Measurements from ENCODE around the gene RXRA.

Gene RXRA

DNA sequence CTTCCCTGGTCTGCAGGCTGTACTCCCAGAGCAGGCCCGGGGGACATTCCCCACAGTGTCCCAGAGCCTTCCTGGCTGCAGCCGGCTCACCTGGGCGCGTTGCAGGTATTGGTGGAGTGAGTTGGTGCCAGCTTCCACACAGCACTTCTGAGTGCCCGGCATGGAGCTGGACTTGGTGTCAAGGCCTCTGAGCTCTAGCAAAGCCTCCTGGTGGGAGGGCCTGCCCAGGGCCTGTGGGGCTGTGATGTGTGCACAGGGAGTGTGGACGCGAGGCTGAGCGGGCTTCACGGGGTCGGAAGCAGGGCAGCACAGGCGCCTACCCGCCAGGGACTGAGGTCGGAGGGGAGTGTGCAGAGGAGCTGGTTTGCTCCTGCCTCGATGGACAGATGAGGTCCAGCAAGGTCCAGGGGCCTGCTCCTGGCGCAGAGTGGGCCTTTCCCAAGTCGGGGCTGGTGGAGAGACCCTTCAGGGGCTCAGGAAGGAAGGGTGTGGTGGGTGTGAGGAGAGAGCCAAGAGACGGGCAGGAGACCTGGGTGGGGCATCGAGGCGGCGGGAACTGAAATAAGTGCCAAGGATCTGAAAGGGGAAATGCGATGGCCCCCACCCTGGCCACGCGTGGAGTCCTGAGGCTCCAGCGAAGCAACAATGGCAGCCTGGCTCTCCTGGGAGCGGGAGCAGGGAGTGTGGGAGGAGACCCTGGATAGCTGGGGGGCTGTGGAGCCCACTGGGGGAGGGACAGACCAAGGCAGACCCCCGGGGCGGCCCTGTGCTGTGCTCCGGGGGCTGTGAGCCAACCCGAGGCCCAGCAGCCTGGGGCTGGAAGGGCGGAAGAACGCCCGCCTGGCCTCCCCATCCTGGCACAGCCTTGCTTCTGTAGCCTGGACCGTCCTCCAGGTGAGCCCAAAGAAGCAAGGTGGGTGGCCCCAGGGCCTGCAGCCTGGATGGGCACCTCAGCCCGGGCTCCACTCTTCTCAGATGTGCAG lies 78.4 kb downstream of the RXRA start:
- no peak for DNase-seq

DNA sequence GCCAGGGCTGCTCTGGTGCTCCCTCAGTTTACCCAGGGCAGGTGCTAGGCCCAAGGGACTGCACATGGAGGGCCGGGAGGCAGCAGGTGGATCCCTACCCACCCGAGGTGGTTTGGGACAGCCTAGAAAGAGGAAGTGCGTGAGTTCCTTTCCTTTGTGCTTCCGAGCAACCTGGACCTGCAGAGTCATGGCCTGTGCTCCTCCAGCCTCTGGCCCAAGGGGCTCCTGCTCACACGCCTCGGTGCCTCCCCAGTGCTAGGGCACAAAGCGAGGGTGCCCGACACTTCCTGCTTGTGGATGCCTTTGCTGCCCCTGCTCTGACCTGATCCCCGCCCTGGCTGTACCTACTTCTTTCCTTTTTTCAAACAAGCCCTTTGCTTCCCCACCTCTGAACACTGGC lies 79.3 kb downstream of the RXRA start:
- no peak for DNase-seq

DNA sequence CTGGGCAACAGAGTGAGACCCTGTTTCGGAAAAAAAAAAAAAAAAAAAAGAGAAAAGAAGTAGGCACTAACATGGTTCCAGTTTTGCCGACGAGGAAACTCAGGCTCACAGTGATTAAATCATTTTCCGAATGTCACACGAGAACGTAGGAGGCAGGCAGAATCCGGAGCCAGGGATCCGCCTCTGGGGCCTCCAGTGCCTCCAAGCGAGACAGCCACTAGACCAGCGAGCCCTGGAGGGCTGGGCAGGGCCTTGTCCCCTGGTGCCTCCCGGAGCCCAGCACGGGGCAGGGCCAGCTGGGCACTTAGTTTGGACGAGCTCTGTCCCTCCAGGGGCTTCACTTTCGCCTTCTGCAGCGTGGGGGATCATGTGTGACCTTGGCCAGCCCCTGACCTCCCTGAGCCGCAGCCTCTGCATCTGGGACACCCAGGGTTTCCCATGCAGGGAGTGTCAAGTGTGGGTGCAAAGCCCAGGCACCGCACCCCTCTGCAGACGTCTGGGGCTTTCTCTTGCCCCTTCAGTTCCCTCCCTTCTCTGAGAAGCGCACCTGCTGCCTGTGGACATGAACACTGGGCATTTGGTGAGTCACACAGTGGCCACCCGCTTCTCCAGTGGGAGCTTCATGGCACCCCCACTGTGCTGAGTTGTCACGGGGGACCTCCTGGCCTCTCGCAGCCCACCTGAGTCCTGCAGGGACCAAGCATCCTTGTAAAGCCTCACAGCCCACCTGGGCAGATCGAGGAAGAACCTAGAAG lies 80.3 kb downstream of the RXRA start:
- no peak for DNase-seq

DNA sequence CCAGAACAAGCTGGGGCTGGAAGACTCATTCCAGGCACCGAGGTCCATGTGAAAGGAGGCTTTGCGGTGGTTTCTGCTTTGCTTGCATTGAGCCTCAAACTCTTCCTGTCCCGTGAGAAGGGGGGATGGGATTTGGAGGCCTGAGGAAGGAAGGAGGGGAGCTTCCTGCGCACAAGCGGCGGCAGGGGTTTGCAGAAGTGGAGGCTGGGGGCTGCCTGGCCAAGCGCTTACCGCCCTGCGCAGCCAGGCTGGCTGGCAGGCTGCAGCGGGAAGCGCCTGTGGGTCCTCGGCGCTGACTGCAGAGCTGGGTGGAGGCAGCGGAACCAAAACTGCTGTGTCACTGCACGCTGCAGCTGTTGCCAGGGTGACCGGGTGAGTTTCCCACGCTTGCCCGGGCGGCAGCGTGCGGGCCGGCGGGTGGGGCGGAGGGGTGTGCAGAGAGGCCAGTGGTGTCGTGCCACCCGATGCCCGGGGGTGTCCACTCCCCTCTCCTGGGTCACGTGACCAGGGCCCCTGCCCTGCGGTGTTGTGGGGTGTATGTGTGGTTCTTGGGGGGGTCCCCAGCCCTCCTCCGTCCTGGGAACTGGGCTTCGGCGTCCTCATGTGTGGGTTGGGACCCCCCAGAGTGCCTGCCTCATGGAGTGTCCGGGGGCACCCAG lies 81.0 kb downstream of the RXRA start:
- peak; percentile 60 for DNase-seq

DNA sequence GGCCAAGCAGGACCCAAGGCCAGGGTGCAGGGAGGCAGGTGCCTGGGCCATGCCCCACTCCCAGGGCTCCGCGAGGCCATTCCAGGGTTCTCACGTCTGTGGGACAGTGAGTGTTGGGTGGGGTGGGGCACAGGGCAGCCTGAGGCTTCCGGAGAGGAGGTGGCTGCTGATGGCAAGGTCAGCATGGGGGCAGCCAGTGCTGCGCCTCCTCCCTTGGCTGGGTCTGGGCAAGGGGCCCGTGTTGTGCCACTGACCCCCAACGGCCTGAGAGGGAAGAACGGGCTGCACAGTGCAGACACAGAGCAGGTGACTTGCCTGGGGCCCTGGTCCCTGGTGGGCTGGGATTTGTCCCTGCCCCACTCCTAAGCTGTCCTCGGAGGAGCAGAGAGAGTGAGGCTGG lies 82.1 kb downstream of the RXRA start:
- DNase-seq: no peak

DNA sequence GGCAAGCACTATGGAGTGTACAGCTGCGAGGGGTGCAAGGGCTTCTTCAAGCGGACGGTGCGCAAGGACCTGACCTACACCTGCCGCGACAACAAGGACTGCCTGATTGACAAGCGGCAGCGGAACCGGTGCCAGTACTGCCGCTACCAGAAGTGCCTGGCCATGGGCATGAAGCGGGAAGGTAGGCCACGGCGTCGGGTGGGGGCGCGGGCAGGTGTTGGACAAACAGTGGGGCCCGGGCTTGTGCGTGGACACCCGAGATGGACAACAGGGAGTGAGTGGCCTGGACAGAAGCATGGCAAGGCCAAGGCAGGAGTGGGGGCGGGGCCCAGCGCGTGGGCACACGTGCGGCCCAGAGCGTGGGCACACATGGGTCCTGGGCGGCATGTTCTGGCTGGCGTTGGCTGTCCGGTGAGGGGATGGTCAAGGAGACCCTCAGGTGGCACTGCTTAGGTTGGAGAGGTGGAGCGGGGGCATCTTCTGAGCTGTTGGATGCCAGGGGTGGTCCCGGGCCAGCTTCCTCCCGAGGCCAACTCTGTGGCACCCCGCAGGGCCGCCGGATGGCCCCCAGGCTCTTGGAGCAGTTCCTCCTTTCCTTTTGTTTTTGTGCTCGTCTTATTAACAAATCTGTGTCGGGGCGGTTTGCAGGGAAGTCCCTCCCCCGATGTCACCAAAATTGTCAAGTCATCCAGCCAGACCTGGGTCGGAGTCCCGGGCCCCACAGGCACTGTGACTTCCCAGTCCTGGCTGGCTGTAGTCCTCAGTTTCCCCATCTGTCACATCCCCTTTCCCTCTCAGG lies 82.9 kb downstream of the RXRA start:
- no peak for DNase-seq

DNA sequence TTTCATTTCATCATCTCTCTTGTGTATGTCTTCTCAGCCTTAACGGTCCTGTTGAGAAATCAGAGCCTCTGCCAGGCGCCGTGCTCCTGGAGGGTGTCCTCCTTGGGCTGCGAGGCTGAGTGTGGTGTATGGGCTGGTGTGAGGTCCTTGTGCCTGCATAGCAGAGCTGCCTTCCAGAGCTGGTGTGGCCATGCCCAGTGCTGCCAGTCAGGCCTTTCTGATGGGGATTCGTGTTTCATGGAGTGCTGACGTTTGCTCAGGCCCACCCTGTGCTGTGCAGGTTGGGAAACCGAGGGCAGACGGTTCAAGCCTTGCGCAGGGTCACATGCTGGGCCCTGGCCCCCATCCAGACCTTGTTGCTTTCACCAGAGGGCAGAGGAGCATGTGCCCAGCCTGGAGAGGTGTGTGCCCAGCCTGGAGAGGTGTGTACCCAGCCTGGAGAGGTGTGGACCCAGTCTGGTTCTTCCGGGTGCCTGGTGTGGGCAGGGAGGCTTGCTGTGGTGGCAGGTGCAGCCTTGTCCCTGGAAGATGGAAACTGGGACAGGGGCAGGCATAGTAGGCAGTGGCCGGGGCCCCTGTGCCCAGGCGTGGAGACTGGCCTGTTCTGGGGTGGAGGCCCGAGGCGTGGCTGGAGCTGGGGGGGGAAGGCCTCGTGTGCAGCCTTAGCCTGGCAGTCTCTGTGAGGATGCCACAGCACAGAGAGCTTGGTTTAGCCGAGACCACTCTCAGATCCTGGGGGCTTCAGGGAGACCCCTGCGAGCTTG lies 84.0 kb downstream of the RXRA start:
- DNase-seq: no peak

DNA sequence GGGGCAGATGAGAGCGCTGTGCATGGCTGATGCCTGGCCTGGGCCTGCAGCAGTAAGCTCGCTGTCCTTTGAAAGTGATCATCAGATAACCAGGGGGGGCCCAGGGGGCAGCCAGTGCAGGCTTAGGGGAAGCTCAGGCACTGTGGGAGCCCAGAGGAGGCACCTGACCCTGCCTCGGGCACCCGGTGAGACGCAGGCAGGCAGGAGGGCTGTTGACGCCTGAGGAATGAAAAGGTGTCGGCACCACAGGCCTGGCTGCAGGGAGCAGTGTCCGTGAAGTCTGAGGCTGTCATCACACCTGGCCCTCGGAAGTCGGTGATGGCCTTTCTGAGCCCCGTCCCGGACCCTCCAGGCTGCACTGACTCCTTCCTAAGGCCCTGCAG lies 84.6 kb downstream of the RXRA start:
- no peak for DNase-seq

DNA sequence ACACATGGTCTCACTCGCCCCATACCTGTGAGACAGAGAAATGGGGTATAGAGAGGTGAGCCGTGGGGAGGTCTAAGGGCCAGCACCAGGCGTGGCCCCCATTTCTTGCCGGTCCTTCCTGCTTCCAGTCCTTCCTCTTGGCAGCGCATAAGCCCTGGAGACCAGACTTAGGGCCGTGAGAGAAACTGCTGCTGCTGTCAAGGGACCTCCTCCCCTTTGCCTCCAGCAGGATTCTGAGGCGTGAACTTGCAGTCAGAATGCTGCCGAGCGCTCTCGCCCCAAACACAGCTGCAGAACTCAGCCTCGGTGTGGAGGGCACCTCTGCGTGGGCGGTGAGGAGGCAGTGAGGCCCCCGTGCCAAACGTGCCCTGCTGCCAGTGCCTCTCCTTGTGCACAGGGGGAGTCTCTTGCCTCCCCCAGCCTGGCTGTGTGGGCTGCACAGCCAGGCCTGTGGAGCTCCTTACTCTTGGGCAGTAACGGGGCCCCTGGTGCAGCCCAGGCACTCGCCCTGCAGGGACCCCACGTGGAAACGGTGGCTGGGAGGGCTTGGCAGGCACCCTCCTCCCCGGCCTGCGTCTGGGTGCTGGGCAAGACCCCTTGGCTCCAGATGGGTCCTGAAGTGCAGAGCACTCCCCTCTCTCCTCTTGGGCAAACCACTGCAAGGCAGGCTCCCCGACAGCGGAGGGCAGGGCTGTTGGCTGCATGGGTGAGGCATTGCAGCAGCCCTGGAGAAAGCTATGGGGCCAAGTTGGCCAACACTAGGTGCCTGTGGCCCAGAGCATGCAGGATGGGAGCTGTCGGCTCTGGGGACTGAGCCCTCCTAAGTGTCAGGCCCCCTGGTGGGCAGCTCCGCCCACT lies 85.4 kb downstream of the RXRA start:
- no peak for DNase-seq

DNA sequence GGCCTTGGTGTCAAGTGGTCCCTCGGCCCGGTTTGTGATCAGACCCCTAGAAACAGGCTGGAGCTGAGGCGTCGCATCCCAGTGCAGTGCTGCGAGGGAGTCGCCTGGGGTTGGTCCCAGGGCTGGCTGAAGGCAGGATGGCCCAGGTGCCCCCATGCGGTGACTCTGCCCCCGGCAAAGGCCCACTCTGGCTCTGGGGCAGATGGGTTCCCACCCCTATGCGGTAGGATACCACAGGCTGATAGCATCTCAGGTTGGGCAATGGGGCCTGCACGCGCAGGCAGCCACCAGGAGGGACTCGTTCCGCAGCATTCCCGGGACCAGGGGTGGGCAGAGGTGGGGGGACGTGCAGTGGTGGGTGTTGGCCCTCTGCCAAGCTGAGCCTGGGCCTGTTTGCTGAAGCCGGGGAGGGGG lies 86.0 kb downstream of the RXRA start:
- DNase-seq: no peak

DNA sequence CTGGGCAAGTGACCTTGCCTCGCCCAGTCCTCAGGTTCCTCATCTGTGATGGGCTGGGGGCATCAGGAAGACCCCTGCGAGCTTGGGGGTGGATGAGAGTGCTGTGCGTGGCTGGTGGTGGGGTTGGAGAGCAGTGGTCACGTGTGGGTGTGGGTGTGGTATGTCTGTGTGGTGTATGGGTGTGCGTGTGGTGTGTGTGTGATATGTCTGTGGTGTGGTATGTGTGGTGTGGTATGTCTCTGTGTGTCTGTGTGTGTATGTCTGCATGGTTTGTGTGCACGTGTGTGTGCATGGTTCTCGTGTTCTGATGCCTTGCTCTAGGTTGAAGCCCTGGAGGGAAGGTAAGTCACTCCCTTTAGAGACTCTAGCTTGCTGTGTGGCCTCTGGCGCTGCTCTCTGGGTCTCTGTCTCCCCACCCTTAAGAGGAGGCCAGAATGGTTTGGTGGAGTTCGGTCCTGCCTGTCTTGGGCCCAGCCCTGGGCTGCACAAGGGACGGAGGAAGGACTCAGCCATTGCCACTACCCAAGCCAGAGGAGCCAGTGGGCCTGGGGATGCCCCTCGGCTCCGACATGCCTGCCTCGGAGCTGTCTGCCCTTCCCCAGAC lies 87.0 kb downstream of the RXRA start:
- DNase-seq: no peak

DNA sequence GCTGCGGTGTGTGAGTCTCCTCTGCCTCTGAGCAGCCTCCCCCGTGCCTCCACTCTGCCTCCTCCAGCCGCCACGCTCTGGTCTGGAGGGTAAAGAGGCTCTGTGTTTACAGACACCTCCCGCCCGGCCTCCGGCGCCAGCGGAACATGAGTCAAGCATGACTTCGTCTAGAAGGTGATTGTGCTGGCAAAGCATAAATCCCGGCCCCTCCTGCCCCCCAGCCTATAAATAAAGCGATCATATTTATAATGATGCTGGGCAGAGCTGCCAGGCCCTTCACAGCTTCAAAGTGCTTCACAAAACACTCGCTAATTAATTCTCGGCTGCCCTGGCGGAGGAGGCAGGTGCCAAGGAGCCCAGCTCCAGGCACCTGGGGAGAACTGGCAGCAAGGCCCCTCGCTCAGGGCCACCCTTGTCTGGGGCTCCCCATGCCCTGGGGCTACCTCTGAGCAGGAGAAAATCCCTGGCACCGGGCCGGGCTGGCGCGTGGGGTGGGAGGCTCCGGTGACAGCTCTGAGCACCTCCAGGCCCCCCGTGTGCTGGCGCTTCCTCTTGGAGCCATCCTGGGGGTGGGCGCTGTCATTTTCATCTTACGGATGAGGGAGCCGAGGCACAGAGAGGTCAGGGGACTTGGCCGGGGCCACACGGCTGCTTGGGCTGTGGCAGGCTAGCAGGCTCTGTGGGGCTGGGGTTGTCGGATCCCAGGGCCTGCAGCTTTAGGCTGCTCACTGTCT lies 87.8 kb downstream of the RXRA start:
- DNase-seq: peak; percentile 75

DNA sequence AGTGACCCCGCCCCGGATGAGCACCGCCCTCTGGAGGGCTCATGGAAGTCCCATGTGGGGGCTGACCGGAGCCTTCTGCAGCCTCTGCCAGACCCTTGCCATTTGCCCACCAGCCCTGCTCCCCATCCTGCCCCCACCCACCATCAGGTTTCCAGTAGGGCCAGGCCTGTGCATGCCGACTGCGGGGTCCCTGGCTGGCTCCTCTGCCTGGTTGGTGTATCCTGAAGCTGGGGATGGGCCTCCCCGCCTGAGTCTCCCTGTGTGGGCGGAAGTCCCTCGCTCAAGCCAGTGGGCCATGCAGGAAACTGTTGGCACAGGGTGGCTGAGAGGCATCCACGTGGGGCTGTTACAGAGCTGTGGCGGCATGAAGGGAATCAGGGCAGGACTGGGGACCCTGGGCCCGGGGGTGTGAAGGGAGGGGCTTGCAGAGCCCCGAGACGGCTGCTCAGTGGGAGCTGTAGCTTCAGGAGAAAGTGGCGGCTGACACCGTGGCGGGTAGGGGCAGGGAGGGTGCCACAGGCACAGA lies 88.7 kb downstream of the RXRA start:
- no peak for DNase-seq

DNA sequence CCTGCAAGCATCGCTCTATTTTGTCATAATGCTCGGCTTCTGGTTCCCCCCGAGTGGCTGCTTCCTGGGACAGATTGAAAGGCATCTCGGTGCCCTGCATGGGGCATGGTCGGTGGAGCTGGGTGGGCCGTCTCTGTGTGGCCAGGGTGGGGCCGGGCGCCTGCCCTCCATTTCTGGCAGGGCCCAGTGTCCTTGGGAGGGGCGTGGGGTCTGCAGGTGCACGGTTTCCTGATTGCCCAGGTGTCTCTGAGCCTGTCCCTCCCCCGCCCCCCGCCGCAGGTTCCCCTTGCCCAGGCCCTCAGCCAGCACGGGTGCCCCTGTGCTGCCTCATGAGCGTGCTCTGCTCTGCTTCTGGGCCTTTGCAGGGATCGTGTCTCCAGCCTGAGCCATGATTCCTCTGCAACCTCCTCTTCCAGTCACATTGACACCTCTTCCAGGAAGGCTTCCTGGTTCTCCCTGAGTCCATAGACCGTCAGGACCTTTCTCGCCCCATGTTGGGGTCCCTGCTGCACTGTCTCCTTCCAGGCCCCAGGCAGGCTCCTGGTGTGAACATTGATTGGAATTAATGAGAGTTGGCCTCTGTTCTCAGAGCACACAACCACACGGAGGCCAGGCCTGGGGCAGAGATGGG lies 90.2 kb downstream of the RXRA start:
- DNase-seq: no peak

DNA sequence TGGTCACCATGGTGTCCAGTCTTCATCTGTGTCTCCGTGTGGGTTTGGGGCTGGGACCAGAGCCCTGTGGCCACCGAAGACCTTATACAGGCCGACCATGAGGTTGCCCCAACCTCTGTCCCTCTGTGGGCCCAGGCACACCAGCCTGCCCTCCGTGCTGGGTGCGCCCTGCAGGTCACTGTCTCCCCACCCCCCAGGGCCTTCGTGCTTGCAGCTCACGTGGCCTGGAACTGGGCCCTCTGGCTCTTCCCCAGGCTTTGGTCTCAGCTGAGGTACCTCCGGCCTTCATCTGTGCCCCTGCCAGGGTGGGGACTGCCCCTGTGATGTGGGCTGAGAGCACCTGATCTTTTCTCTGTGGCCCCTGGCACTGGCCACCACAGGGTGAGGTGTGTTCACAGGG lies 92.1 kb downstream of the RXRA start:
- no peak for DNase-seq

DNA sequence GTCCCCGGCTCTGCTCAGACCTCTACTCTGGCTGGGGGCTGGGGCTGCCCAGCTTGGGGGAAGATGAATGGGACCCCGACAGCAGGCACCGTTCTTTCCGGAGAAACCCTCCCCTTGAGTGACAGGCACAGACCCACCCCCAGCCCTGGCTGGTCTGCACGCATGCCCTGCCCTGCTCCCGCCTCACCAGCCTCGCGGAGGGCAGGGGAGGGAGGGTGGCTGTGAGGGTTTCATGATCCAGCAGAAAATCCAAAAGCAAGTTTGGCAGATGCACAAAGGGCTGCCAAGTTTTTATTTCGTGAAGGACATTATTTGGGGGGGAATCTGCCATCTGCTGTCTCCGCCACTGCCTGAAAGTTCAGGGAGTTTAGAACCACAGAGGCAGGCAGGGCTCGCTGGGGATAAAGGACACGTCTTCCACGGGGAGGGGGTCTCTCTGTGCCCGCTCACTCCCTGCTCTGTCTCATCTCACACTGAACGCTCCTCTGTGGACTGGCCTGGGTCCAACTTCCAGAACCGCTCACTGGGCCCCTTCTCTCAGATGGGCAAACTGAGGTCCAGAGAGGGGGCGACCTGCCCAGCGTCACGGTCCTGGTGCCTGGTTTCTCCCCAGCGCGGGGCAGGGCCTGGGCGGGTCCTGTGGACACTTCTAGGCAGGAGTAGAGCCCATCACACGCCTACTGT lies 92.9 kb downstream of the RXRA start:
- DNase-seq: no peak

DNA sequence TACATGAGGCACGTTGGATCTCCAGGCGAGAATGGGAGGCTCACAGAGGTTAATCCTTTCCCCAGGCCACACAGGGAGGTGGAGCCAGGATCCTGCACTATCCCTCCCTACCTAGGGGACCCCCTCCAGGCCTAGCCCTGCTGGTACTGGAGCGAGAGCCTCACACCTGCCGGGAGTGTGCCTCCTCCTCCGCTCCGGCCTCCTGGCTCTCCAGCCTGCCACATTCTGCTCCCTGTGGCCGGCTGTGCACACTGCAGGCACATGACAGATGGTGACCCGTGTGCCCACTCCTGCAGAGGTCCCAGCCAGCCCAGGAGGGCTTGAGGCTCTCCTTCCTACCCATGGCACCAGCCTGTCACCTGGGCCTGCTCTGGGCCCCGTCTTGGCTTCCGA lies 93.4 kb downstream of the RXRA start:
- peak; percentile 23 for DNase-seq

DNA sequence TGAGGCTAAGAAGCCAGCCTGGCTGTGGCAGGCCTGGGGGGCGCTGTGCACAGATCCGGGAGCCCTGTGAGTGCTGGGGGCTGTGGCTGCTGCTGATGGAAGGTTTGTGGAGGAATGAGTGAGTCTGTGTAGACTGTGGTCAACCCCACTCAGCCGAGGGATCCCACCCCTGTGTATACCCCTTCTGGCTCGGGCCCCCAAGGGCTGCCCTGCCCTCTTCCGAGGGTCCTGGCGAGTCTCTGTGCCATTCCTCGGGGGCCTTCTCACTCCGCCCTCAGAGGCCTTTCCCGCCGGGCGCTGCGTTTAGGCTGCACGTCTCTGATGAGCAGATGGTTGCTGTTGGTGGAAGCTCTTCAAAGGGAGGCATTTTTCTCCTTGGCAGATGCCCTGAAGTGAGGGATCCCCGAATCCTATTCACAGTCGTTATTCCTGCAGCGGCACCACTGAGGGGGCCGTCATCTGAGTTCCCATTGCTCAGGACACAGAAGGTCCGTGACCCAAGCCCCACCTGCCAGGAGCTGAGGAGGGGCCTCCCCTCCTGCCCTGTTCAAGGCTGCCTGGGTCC lies 94.1 kb downstream of the RXRA start:
- no peak for DNase-seq
